Endothelial cell of umbilical vein (primary cell): Measurements from ENCODE around the gene FLVCR2. TPM values are rescaled to one million over a fixed set of nuclear protein-coding genes. Genes with fewer than 3 reads are reported as not detected.

Experiments
- BruUV-seq: library from RNA; stranded (reverse); fragments of 400-500 nt; replicated peaks from 2 replicates; lab custom pipeline; 2021; lab: Mats Ljungman, UMichigan
- CTCF ChIA-PET: fragments of 300-600, 350-600 bp; sonication (Branson Sonifier 250); formaldehyde crosslinking; loops from one replicate; lab custom pipeline; 2021; ENCODE audit warnings: antibody characterized with exemption, inconsistent platforms; lab: Charles Lee
- POLR2A ChIA-PET: fragments of 300-600, 350-600 bp; sonication (Branson Sonifier 250); formaldehyde crosslinking; loops from one replicate; lab custom pipeline; 2021; ENCODE audit warnings: antibody characterized with exemption, inconsistent platforms; lab: Charles Lee
- DNase-seq: peaks from one replicate; pipeline ENCODE4 v3.0.0-alpha.2; 2011; ENCODE audit warnings: low read depth, low spot score
- FAIRE-seq: peaks from 2 replicates; lab custom pipeline; 2011; peaks lifted over from hg19 to GRCh38; lab: Jason Lieb, UNC
- H2AFZ ChIP-seq: 2 replicates; pipeline ENCODE4 v1.6.0; 2012; ENCODE audit warnings: low read depth, low read length, control low read depth, inconsistent platforms
- H3K27ac ChIP-seq: 2 replicates; pipeline ENCODE4 v1.5.1; 2011; ENCODE audit warnings: low read depth, mild to moderate bottlenecking, control low read depth, low read length, moderate library complexity; ENCODE audit not compliant: insufficient read depth
- H3K27me3 ChIP-seq, 2 experiments: 2 replicates each; pipeline versions ENCODE4 v1.6.0 to v1.6.1; 2011; ENCODE audit warnings: low read length in 2 of 2, mixed read lengths in 1 of 2; ENCODE audit not compliant: control insufficient read depth in 2 of 2, insufficient read depth in 2 of 2
- H3K36me3 ChIP-seq, 2 experiments: 2 replicates in 1 of 2; 3 replicates in 1 of 2; pipeline ENCODE4 v1.5.1; 2011; ENCODE audit warnings: low read length in 2 of 2, mild to moderate bottlenecking in 1 of 2, moderate library complexity in 1 of 2; ENCODE audit not compliant: control insufficient read depth in 2 of 2, insufficient read depth in 2 of 2; ENCODE audit errors: extremely low read depth in 1 of 2
- H3K4me1 ChIP-seq: 3 replicates; pipeline ENCODE4 v1.5.1; 2011; ENCODE audit warnings: mild to moderate bottlenecking, low read length; ENCODE audit not compliant: control insufficient read depth, insufficient read depth; ENCODE audit errors: extremely low read depth
- H3K4me2 ChIP-seq: 2 replicates; pipeline ENCODE4 v1.6.1; 2011; ENCODE audit warnings: low read length, control low read depth, mixed read lengths; ENCODE audit not compliant: insufficient read depth
- H3K4me3 ChIP-seq, 3 experiments: fragments of 200-600 bp in 1 of 3; sonication (generic), shearing (Covaris generic) in 1 of 3; replicated peaks in 1 of 3; 2 replicates each; pipeline ENCODE4 v1.5.1; 2011 to 2016; ENCODE audit warnings: control low read depth in 3 of 3, low read length in 3 of 3, mild to moderate bottlenecking in 2 of 3, inconsistent platforms in 1 of 3, low read depth in 1 of 3, moderate library complexity in 1 of 3; ENCODE audit not compliant: insufficient read depth in 1 of 3
- H3K79me2 ChIP-seq: 2 replicates; pipeline ENCODE4 v1.6.0; 2012; ENCODE audit warnings: low read length, inconsistent platforms; ENCODE audit not compliant: control insufficient read depth, insufficient read depth
- H3K9ac ChIP-seq: replicated peaks from 2 replicates; pipeline ENCODE3; 2011; ENCODE audit warnings: low read length, control low read depth; ENCODE audit not compliant: insufficient read depth; ENCODE audit errors: extremely low read depth
- H3K9me1 ChIP-seq: replicated peaks from 3 replicates; pipeline ENCODE4 v1.6.0; 2011; ENCODE audit warnings: mild to moderate bottlenecking, low read length; ENCODE audit not compliant: control insufficient read depth, insufficient read depth; ENCODE audit errors: extremely low read depth
- H3K9me3 ChIP-seq: replicated peaks from 2 replicates; pipeline ENCODE4 v1.5.1; 2012; ENCODE audit warnings: low read length, inconsistent platforms; ENCODE audit not compliant: control insufficient read depth, insufficient read depth
- H4K20me1 ChIP-seq: replicated peaks from 2 replicates; pipeline ENCODE3; 2011; ENCODE audit warnings: mild to moderate bottlenecking, low read length; ENCODE audit not compliant: control insufficient read depth, insufficient read depth; ENCODE audit errors: extremely low read depth
- GATA2 ChIP-seq: IDR thresholded peaks from 2 replicates; pipeline ENCODE4 v1.7.0; 2011; ENCODE audit warnings: low read depth, mild to moderate bottlenecking, moderate library complexity, mixed read lengths, low read length; ENCODE audit not compliant: insufficient read length, insufficient read depth
- JUN ChIP-seq: IDR thresholded peaks from 2 replicates; pipeline ENCODE4 v1.6.1; 2011; ENCODE audit warnings: borderline replicate concordance, low read depth; ENCODE audit not compliant: insufficient read length, insufficient read depth
- POLR2A ChIP-seq: IDR thresholded peaks from 2 replicates; pipeline ENCODE4 v1.6.1; 2012; ENCODE audit warnings: low read depth, mild to moderate bottlenecking, control low read depth, low read length
- POLR2AphosphoS5 ChIP-seq: IDR thresholded peaks from 2 replicates; pipeline ENCODE4 v1.6.1; 2012; ENCODE audit warnings: low read depth, mild to moderate bottlenecking, control low read depth, low read length, moderate library complexity; ENCODE audit not compliant: insufficient read depth
- dilution Hi-C: fragments of 300-500 bp; cut with MboI; formaldehyde crosslinking; loops from one replicate; pipeline ENCODE4 v1.15.0; 2019; ENCODE audit warnings: low sequenced_read_pairs; ENCODE audit not compliant: extremely low pct_ligation_motif_present
- intact Hi-C: fragments of 100-400 bp; cut with micrococcal nuclease; formaldehyde crosslinking; loops from one replicate; pipeline ENCODE4 v1.10.0; 2022
- polyA plus RNA-seq, 4 experiments: library from polyadenylated mRNA; depleted of rRNA in 3 of 4; stranded (reverse) in 3 of 4; unstranded in 1 of 4; fragments of >200 nt; gene quantifications; 2 replicates each; pipeline versions ENCODE4 v1.2.1 to v1.2.3, GENCODE V29; 2011 to 2012; ENCODE audit warnings: missing spikeins in 1 of 4
- total RNA-seq: library from RNA; stranded (reverse); gene quantifications from 2 replicates; pipeline ENCODE4 v1.2.3, GENCODE V29; 2021
- TF ChIP-seq, protein P1 (sequence below): IDR thresholded peaks from 2 replicates; pipeline ENCODE4 v1.6.1; 2011; ENCODE audit not compliant: insufficient read depth, insufficient read length

The FLVCR2 gene
- total and polyA plus RNA-seq, 2 donors (not counting 3 experiments of a cell fraction or from before 2014, with no cell fraction given), result 1.4 to 4.9 TPM

DNA sequence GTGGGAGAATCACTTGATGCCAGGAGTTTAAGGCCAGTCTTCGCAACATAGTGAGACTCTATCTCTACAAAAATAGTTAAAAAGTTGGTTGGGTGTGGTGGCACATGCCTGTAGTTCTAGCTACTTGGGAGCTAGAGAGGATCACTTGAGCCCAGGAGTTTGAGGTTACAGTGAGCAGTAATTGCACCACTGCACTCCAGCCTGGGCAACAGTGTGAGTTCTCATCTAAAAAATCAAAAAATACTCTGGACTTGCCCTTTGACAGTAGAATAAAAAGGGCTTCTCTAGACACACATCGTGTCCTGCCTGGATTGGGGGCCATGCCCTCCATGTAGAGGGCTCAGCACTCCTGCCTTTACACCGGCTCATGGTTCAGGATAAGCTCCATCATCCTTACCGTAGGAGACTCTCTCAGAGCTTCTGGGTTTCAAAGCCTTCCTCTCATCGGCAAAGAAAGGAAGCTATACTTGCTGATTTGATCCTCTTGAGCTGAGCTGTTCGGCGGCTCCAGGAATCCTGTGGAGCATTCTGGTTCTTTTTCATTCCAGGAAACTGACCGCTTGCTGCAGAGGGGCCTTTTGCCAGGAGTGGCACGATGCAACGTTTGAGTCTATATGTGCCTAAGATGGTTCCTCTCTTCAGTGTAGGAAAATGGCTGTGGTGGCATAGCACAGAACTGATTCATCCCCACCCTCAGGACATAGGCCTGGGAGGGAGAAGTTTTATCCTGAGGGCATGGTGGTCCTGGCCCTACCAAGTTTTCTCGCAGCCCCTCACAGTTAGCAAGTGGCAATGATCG, 29.6 kb downstream of the FLVCR2 start:
- ChIA-PET POLR2A (no interaction called here), CTCF (interaction anchor here (1.1 kb wide), 1 partner anchor 11 kb away, joined by 3 read pairs; no protein-coding TSS in a partner anchor)
- H3K36me3 ChIP-seq, result no peaks in the 10 kb centered on the region
- no peak overlapping the region for H3K4me3 ChIP-seq
- peaks cover 14% of the 10 kb centered on the region for H3K4me1 ChIP-seq
- dilution Hi-C loops, result no loop called here
- FAIRE-seq (no peak), DNase-seq (no peak)
- H3K9ac ChIP-seq, result no peak overlapping the region
- no TSS peak for BruUV-seq
- H3K27me3 ChIP-seq, result peaks cover 17 to 18% of the 10 kb centered on the region in 2 experiments
- H3K9me3 ChIP-seq, result no peaks in the 10 kb centered on the region
- H3K4me2 ChIP-seq, result no peak overlapping the region
- no peak overlapping the region for H2AFZ ChIP-seq
- no peaks in the 10 kb centered on the region for H4K20me1 ChIP-seq
- TF ChIP-seq JUN, result no peak
- no peaks in the 10 kb centered on the region for H3K9me1 ChIP-seq
- H3K79me2 ChIP-seq, result no peaks in the 10 kb centered on the region
- no peak overlapping the region for H3K27ac ChIP-seq
- intact Hi-C loops, result no loop called here

- no TSS peak for BruUV-seq
- Histone ChIP-seq H4K20me1 (no peaks in the 10 kb centered on the region), H2AFZ (no peak overlapping the region), H3K27ac (no peak overlapping the region), H3K79me2 (no peaks in the 10 kb centered on the region), H3K9me3 (no peaks in the 10 kb centered on the region), H3K4me3 (no peak overlapping the region), H3K9ac (no peak overlapping the region), H3K36me3 (no peaks in the 10 kb centered on the region), H3K4me1 (peaks cover 14% of the 10 kb centered on the region), H3K4me2 (no peak overlapping the region), H3K9me1 (no peaks in the 10 kb centered on the region), H3K27me3 (peaks cover 17 to 18% of the 10 kb centered on the region in 2 experiments)
- POLR2A ChIA-PET, result no interaction called here
- dilution Hi-C loops, result no loop called here
- TF ChIP-seq POLR2A, result no peak
- TF ChIP-seq, protein P1, sequence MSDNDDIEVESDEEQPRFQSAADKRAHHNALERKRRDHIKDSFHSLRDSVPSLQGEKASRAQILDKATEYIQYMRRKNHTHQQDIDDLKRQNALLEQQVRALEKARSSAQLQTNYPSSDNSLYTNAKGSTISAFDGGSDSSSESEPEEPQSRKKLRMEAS, result no peak
- no peak for TF ChIP-seq GATA2
- no peak for TF ChIP-seq POLR2AphosphoS5
- intact Hi-C loops, result no loop called here
- CTCF ChIA-PET, result interaction anchor here (1.1 kb wide), 1 partner anchor 10 kb away, joined by 3 read pairs; no protein-coding TSS in a partner anchor
- DNase-seq, result no peak
- FAIRE-seq, result no peak
Measured at GRCh38 chr14:75609116-75609515, 30.7 kb downstream of the FLVCR2 start.
